Ramos (cell line): ENCODE measurements around the gene MAZ.

Experiments used
- in situ Hi-C: fragments of 300-500 bp; cut with MboI; formaldehyde crosslinking; loops from one replicate; pipeline ENCODE4 v1.14.3; 2022; ENCODE audit warnings: low sequenced_read_pairs; ENCODE audit not compliant: unreplicated experiment

Gene MAZ

GRCh38 chr16:29807426-29808218 is 1.3 kb downstream of the MAZ start:
- in situ Hi-C loops: loop anchor here (25.0 kb wide), 1 partner anchor 580 kb away; the partner anchor contains the start of genes SEPTIN1 and ZNF48

DNA sequence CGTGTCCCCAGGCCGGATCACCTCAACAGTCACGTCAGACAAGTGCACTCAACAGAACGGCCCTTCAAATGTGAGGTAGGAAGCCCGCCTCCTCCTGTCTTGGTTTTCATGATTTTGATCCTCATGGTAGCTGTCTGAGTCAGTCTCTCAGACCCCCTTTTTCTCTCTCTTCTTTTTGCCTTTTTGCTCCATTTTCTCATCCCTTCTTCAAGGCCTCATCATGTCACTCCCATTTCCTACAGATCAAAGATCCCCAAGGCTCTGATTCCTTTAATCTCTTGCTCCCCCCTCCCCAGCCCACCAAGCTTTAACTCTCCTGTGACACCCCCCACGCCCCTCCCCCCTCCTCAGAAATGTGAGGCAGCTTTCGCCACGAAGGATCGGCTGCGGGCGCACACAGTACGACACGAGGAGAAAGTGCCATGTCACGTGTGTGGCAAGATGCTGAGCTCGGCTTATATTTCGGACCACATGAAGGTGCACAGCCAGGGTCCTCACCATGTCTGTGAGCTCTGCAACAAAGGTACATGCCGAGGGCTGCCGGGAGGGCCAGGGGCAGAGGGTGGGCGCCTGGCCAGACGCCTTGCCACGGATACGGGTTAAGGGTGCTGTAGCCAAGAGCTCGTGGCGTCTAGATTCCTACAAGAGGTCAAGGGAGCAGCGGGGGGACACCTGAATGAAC is 2.0 kb downstream of the MAZ start:
- in situ Hi-C loops: loop anchor here (25.0 kb wide), 1 partner anchor 579 kb away; the partner anchor contains the start of genes SEPTIN1 and ZNF48

DNA sequence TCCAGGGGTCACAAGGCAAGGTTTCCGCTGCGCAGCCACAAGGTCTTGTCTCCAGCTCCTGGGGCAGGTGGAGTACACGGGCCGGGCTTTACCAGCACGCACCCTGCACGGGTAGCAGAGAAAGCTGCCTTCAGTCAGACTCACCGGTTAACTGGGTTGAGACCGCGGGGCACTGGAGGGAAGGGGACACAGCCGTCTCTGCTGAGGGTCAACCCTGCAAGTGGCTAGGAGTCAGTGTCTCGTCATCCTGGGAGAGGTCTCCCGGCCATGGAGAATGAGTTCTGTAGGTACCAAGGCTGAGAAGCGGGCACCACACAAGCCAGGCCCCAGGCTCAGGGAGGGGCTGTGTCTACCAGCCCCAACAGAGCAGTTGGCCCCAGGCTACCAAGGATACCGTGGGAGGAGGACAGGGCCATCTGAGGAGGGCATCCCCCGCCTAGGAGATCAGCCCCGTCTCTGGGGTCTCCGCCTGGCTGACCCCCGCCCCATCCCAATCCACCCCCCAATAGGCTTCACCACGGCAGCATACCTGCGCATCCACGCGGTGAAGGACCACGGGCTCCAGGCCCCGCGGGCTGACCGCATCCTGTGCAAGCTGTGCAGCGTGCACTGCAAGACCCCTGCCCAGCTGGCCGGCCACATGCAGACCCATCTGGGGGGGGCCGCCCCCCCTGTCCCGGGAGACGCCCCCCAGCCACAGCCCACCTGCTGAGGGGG is 2.9 kb downstream of the MAZ start:
- in situ Hi-C loops: loop anchor here (25.0 kb wide), 1 partner anchor 578 kb away; the partner anchor contains the start of genes SEPTIN1 and ZNF48

DNA sequence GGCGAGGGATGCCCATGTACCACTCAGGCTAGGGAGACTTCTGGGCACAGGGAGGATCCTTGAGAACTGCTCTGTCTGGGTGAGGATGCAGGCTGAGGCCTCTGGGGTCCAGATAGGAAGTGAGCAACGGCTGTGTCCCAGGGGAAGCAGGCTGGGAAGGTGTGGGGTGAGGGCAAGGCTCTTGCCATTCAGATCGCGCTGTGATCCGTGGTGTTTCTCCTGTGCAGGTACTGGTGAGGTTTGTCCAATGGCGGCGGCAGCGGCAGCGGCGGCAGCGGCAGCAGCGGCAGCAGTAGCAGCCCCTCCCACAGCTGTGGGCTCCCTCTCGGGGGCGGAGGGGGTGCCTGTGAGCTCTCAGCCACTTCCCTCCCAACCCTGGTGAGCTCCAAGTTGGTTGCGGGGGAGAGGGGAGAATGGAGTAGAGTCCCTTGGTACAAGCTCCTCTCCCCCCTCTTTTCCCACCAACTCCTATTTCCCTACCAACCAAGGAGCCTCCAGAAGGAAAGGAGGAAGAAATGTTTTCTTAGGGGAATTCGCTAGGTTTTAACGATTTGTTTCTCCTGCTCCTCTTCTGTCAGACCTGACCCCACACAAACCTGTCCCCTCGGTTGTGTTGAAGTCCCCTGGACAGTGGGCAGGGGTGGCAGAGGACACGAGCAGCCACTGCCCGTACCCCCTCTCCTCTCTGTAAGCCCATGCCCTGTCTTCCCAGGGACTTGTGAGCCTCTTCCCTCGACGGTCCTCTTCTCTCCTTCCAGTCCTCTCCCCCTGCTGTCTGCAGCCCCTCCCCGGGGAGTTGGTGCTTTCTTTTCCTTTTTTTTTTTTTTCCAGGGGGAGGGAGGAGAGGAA is 3.7 kb downstream of the MAZ start:
- in situ Hi-C loops: loop anchor here (25.0 kb wide), 1 partner anchor 577 kb away; the partner anchor contains the start of genes SEPTIN1 and ZNF48

GRCh38 chr16:29810699-29811169 is 4.4 kb downstream of the MAZ start:
- in situ Hi-C loops: loop anchor here (25.0 kb wide), 1 partner anchor 577 kb away; the partner anchor contains the start of genes SEPTIN1 and ZNF48

GRCh38 chr16:29811170-29811895 is 5.0 kb downstream of the MAZ start:
- in situ Hi-C loops: loop anchor here (25.0 kb wide), 1 partner anchor 576 kb away; the partner anchor contains the start of genes SEPTIN1 and ZNF48

- in situ Hi-C loops: loop anchor here (25.0 kb wide), 1 partner anchor 575 kb away; the partner anchor contains the start of genes SEPTIN1 and ZNF48
Observed at GRCh38 chr16:29811896-29812665, 5.8 kb downstream of the MAZ start, which contains the start of gene PRRT2. TSS of gene PRRT2 (plus strand) at chr16:29812193. CDS start at chr16:29813055, 862 bp downstream.

- in situ Hi-C loops: loop anchor here (25.0 kb wide), 1 partner anchor 574 kb away; the partner anchor contains the start of genes SEPTIN1 and ZNF48
Observed at GRCh38 chr16:29812754-29813643, 6.7 kb downstream of the MAZ start.

- in situ Hi-C loops: loop anchor here (25.0 kb wide), 1 partner anchor 573 kb away; the partner anchor contains the start of genes SEPTIN1 and ZNF48
Observed at GRCh38 chr16:29813644-29814562, 7.6 kb downstream of the MAZ start.

GRCh38 chr16:29814592-29814991 is 8.3 kb downstream of the MAZ start:
- in situ Hi-C loops: loop anchor here (25.0 kb wide), 1 partner anchor 573 kb away; the partner anchor contains the start of genes SEPTIN1 and ZNF48

- in situ Hi-C loops: loop anchor here (25.0 kb wide), 1 partner anchor 572 kb away; the partner anchor contains the start of genes SEPTIN1 and ZNF48
Observed at GRCh38 chr16:29815032-29815721, 8.8 kb downstream of the MAZ start.

- in situ Hi-C loops: loop anchor here (25.0 kb wide), 1 partner anchor 571 kb away; the partner anchor contains the start of genes SEPTIN1 and ZNF48
Observed at GRCh38 chr16:29815793-29816693, 9.7 kb downstream of the MAZ start, which contains the start of gene PAGR1. TSS of gene PAGR1 (plus strand) at chr16:29816152. CDS start at chr16:29816526, 374 bp downstream.

GRCh38 chr16:29816694-29817441 is 10.5 kb downstream of the MAZ start:
- in situ Hi-C loops: loop anchor here (25.0 kb wide), 1 partner anchor 570 kb away; the partner anchor contains the start of genes SEPTIN1 and ZNF48
